ENCODE results near the gene MGRN1.

The MGRN1 gene

DNA sequence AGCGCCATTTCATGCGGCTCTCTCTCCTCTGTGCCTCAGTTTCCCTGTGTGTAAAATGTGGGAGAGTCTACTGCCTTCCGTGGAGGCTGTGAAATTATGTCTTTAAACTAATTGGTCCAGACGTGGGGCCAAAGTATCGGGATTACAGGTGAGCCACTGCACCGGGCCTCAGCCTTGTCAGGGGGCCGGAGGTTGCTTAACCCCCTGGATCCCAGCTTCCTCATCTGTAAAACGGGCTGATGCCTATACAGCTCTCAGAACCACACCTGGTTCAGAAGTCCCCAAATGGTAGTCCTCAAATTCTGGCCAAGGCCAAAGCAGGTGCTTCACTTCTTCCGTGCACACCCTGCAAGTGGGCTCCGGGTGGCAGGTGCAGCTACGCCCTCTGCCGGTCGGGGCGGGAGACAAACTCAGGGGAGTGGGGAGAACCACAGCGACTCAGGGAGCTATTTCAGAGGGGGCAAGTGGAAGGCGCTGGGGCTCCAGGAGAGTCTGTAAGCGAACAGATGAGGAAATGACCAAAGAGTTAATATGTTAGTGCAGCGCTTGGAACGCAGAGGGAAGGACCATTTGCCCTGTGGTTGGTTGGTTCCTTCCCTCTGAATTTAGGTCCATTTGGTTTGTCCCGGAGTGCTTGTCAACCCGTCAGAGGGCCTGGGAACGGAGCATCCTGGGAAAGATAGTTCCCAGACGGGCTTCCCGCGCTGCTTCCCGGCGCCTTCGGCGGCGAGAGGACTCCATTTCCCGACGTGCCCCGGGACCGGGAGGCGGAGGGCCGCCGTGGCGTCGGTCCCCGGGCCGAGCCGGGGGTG is at the start of gene MGRN1:
MGRN1 (plus strand) TSS at position 812 of the 812 bp plus-strand sequence. CDS start 135 bp downstream, outside the sequence.
- peak; percentile 91 for DNase-seq

DNA sequence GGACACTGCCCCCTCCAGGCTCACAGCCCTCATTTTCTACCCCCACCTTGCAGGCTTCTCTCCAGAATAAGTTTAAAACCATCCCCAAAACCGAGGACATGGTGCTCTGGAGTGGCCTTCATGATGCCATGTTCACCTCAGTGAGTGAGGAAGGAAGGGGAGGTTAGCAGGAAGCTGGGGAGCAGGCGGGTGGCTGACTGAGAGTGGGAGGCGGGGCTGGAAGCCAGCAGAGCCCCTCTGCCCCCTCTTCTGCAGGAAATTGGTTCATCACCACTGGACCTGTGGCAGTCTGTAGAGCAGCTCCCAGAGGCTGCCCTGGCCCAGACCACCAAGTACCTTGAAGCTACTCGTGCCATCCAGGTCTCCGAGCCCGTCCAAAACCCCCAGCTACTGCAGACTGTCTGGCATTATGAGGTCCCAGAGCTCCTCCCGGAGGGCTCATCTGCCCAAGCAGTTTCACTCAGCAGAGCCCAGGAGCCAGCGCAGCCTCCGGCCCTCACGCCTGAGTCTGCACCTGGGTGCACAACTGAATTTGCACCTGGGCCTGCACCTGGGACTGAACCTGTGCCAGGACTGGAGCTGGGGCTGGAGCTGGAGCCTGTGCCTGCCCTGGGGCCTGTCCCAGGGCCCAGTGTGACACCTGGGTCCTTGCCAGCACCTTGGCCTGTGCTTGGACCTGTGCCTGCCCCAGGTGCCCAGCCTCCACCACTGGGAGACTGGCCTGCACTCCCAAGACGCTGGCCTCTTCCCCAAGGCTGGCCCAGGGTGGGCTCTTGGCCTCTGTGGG is 49.5 kb upstream of the MGRN1 start:
- DNase-seq, result no peak

DNA sequence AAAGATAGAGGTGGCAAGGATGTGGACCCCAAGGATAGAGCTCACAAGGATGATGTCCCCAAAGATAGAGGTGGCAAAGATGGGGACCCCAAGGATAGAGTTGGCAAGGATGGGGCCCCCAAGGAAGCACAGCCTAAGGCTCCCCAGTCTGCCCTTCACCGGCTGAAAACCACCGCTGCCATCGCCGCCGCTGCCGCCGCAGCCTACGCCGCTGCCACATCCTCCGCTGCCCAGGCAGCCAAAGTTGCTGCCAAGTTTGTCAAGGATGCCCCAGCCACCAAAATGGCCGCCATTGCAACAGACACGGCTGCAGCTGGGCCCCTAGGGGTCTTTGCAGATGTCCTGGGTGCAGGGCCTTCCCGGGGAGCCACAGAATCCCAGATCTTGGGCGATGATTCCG is 48.6 kb upstream of the MGRN1 start:
- DNase-seq, result no peak

DNA sequence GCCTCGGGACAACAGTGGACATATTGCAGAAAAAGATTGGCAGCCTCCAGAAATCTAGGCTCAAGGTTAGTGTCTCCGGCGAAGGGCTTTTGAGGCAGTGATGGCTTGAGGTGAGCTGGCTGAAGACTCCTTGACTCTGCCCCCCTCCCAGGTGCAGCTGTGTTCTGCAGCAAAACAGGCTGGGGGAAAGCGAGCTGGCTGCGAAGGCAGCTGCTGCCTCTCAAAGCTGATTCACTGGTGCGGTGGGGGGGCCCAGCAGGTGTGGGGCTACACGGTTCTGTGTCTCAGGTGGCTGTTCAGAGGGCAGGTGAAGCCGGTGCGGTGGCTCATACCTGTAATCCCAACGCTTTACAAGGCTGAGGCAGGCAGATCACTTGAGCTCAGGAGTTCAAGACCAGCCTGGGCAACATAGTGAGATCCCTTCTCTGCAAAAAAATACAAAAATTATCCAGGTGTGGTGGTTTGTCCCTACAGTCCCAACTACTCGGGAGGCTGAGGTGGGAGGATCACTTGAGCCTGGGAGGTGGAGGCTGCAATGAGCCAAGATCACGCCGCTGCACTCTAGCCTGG is 45.6 kb upstream of the MGRN1 start:
- no peak for DNase-seq

DNA sequence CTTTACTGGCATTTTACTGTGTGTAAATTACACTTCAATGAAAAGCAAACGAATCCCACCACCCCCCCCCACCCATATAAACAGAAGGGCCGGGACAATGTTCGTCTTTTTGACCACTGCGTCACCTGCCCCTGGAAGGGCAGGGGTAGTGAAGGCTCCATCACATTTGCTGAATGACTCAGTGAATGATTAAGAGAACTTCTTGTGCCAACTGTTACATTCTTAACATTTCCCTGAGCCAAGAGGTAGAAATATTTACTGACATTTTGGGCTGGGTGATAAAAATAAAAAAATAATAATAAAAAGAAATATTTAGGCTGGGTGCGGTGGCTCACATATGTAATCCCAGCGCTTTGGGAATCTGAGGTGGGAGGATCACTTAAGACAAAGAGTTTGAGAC is 44.4 kb upstream of the MGRN1 start:
- DNase-seq, result no peak

DNA sequence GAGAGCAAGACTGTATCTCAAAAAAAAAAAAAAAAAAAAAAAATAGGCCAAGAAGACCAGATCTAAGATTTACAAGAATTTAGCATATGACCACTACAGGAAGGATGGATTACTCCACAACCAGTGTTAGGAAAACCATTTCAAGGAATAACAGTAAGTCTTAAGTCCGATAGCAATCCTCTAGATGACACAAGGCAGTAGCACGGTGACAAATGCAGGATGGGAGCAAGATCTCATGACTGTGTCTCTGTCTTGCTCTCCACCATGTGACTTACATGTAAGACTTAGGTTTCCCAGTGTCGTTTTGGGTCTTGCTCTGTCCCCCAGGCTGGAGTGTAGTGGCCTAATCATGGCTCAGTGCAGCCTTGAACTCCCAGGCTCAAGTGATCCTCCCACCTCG is 40.7 kb upstream of the MGRN1 start:
- no peak for DNase-seq

DNA sequence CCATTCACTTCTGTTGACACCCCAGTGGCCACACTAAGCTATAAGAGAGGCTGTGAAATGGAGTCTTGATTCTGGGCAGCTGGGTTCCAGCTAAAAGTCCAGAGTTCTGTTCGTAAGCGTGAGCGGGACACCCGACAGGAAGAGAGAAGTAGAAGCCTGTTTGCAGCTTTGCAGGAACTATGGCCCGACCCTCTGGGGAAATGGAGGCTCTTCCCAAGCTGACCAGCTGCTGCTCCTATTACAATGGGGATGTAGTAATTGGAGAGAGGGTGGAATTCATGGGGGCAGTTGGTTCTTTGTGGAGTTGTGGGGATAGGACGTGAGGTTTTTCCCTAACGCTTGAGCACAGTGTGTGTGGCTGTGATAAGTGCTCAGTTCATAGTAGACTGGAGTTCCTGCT is 38.3 kb upstream of the MGRN1 start:
- DNase-seq, result no peak

DNA sequence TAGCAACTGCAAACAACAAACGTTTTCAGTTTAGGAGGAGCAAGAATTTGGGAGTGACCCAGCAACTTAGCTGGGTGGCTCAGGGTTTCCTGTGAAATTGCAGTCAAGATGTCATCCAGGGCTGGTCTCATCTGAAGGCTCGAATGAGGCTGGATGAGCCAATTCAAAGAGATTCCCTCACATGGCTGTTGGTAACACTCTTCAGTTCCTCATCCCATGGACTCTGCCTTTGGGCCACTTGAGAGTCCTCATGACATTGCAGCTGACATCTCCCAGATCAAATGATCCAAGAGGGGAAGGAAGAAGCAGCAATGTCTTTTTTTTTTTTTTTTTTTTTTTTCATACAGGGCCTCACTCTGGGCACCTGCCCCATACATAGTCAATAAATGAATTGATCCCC is 36.2 kb upstream of the MGRN1 start:
- DNase-seq, result no peak

DNA sequence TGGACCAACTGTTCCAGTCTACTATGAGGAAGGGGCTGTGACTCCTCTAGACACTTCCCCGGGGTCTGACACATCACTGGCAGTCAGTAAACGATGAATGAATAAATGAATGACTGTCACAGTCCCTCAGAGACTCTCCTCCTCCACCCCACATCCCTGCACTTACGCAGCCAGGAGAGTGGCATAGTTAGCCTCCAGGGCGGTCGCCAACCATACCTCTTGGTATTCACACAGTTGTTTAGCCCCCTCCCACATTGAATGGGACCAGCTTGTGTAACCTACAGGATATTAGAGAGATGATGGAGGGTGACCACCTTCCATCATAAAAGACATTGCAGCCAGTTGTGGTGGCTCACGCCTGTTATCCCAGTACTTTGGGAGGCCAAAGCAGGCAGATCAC is 35.7 kb upstream of the MGRN1 start:
- DNase-seq, result no peak

DNA sequence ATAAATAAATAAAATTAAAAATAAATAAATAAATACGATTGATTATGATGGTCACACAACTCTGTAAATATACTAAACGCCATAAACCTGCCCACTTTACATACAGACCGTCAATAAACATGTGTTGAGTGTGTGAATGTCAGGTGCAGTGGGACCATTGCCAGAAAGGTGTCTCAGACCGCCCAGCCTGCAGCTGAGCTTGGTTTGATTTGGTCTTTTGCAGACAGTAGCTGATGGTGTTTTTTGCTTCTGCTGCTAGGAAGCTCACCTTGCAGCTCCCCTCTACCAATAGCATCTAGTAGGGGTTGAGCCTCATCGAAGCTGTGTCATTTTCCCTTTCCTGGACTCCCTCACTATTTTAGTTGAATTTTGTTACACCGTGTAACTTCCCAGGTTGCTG is 33.4 kb upstream of the MGRN1 start:
- DNase-seq, result no peak

DNA sequence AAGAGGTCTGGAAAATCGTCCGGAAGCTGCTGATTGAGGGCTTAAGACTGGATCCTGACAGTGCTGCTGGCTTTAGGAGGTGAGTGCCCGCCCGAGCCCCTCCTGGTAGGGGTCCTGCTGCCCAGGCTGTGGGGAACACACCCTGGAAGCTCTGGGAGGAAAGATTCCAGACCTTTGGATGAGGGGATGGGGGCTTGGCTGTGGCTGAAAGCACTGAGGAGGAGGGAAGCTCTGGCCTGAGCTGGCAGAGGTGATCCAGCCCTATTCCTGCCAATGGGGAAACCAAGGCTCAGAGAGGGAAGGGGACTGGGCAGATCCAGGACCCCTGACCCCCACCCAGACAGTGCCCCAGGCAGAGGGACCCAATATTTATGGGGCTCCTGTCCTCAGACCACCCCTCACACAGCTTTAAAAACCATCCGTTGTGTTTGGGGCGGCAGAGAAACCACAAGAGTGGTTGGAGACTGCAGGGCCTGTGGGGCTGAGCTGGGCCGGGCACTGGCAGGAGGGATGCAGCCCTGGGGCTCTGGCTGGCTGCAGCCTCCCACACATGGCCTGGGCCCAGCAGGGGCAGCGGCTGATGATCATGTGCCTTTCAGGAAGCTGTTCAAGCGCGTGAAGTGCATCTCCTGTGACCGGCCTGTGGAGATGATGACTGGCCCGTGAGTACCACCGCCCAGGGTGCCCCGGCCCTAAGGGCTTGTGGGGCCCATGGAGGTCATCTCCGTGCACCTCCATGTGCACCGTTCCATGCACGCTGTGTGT is 32.7 kb upstream of the MGRN1 start:
- DNase-seq, result no peak

DNA sequence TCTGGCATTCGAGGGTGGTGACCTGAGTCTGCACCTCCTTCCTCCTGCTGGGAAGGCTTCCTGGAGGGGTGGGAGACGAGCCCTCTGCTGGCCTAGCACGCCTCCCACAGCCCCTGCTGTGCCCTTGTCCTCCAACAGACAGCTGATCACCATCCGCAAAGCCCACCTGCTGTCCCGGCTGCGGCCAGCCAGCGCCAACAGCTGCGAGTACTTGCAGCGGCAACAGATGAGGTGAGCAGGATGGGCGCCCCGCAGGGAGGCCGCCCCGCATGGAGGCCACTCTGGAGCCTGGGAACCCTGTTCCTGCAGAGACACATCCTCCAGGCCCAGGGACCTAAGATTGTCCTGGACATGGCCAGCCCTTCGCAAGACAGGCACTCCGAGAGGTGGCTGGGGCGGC is 31.5 kb upstream of the MGRN1 start:
- DNase-seq, result no peak

DNA sequence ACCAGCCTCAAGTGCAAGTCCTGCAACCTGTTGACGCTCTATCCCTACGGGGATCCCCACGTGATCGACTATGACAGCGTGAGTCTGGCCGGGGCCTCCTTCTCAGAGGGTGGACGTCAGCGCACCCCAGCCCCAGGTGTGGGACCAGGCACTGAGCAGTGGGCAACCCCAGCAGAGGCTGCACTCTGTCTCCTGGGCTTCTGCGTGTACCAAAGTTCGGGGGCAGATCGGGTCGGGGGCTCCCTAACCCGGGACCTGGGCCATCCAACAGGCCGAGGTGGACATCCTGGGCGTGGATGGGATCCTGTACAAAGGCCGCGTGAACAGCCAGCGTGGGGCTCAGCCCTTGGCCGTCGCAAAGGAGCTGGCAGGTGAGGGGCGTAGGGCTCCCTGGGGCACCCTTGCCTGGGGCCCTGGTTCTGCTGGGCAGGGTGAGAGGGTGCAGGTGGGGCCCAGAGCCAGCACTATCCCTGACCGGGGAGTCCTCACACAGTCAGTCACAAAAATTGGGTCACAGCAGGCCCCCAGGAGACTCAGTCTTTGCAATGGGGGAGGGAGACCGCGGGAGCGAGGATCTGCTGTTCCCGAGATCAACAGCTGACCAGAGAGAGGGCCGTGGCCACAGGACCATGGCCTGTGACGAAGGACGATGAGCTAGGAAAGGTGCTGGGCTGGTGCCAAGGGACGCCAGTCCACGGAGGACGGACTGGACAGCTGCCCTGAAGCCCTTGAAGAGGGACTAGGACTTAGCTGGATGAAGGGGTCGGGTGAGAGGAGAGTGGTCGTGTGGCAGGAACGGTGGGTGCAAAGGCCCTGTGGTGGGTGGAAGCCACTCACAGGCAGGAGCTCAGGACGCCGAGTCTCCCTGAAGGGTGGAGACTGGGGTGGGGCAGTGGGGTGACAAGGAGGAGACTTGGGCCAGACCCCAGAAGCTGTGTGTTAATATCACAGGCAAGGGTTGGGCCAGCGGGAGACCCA is 29.9 kb upstream of the MGRN1 start:
- DNase-seq, result no peak

DNA sequence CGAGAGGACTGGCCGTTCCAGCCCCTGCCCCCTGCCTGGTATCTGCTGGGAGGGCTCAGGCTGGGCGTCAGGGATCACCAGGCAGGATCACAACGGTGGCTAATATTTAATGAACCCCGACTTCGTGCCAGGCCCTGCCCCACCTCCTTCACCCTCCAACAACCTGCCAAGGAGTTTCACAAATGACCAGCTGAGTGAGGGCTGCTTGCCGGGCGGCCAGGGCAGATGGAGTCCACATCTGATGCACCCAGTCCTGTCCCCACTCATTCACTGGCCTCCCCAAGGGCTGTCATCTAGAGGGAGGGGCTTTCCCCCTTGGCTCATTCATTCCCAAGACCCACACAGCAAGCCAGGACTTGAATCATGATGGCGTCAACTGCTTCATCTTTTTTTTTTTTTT is 27.5 kb upstream of the MGRN1 start:
- DNase-seq, result no peak

DNA sequence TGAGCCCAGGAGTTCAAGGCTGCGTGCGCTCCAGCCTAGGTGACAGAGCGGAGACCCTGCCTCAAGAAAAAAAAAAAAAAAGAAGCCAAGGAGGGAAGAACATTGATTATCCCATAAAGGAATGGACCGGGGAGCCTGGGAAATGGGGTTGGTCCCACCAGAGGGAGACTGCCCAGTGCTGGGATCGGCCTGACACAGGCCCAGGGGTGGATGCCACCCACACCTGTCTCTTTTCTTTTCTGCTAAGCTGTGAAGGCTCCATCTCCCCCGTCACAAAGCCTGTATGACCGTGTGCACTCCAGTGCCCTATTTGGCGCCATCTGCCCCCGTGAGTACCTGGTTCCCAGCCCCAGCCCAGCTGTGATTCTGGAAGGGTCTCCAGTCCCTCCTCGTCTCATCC is 25.6 kb upstream of the MGRN1 start:
- DNase-seq, result no peak

DNA sequence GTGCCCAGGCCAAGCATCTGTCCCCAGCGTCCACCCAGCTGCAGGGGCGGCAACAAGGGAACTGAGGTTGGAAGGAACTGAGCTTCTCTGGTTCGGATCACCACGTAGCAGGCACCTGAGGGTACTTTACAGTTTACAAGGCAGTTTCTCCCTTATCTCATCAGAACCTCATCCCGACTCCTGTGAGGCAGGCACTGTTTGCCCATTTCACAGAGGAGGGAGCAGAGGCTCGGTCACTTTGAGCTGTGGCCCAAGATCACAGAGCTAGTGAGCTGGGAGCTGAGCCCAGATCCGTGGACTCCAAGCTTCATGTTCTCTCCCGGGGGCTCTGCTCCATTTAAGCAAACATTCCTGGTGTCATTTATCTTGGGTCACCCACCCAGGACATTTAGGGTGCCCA is 25.1 kb upstream of the MGRN1 start:
- no peak for DNase-seq

DNA sequence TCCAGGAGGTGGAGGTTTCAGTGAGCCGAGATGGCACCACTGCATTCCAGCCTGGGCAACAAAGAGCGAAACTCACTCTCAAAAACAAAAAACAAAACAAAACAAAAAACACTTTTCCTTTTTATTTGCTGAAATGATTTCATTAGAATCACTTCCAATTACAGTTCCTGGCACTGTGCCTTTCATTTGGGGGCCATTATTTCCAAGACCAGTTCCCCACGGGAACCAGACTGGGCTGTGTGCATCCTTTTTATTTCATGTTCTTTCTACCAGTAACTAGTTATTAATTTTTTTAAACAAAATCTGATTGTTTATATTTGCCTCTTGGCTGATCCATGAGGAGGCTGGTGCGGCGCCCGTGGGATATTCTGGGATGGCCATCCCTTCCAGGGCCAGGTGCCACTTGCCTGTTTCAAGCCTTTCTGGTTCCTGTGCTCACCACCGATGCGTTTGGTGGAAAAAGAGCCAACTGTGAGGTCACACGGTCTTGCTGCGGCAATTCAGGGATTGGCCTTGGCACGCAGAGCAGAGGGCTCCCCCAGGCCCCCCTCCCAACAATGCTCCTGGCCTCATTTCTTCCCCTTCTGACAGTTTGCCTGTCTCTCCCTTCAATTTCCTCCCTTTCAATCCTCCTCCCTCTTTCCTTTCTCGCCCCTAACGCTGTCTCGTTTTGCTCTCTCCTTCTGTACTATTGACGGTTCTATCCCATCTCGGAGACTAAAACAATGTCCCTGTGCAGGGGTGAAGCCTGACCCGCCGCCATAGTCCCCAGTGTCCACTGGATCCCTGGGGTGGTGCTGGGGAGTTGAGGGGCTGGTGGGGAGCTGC is 23.4 kb upstream of the MGRN1 start:
- no peak for DNase-seq

DNA sequence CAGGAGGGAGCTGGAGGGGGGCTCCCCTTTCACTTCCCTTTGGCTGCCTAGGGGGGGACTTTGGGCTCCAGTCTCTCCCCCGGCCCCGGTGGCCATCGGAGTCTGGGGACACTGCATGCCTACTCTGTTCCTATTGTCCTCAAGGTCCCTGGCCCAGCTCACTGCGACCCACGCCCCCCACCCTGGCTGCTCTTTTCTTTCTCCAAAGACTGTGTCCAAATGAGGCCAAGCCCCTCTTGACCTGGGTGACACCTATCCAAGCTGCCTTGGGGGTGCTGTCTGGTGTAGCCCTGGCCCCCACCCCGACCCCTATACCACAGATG is 22.8 kb upstream of the MGRN1 start:
- no peak for DNase-seq

DNA sequence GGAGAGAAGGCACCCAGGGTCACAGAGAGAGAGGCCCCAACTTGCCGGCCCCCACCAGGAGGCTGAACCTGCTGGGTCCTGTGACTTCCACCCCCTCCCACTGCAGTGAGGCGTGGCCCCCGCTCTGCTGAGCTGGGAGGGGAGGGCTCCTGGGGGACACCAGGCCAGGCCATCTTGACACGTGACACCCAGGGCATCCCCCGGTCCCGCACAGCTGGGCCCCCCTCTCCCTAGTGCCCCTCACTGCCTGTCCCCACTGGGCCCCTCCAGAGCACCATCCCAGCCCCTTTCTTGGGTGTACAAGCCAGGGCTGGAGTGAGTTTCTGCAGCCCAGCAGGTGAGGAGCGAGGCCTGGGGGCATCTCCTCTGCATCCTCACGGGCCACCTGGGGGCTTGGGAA is 22.3 kb upstream of the MGRN1 start:
- no peak for DNase-seq

DNA sequence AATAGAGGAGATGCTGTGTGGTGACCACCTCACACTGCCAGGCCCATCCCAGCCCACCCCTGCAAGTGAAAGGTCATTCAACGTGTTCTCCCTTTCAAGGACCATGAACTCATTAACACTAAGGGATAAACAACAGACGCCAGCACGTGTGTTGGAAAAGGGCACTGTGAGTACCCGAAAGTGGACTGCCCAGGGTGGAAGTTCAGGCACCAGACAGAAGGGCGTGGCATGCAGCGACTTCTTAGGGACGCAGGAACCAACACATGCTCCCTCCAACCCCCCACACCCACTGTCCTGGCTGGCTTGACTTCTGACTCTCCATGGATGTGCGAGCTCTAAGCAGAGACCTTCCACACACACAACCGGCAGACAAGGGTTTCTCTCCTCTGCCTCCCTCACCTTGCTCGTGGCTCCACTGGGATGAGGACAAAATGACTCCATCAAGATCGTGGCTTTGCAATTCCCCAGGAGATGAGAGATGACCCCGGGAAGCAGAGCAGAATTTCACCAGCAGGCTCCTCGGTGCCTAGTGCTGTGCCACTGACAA is 20.9 kb upstream of the MGRN1 start:
- no peak for DNase-seq

DNA sequence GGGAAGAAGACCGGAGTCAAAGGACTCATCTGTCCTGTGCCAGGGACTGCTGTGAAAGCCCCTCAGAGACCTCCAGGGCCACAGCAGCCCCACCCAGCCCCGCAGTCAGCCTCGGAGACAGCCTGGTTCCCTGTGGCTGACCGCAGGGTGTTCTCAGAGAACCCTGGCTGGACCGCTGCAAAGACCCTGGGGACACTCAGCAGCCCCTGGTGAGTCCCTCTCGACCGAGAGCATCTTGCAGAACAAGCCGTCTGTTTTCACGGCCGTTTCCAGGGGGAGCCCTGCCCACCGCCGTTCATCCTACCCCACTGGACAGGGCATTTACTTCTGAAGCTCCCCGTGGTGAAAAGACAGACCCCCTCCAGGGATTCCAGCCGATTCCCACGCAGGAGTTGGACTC is 20.2 kb upstream of the MGRN1 start:
- DNase-seq, result no peak

Data from activated CD4-positive, alpha-beta T cell treated with anti-CD3 and anti-CD28 coated beads, Interleukin-2, amount 50 U/mL, for 1 hour (primary cell).